NCI-H82 treated with DMSO at 0.1 percent for 48 hours (cell line): ENCODE measurements around the gene ACKR3.

Experiments used
- DNase-seq: peaks from one replicate; lab custom pipeline; 2025; ENCODE audit not compliant: unreplicated experiment; lab: John Stamatoyannopoulos, UW

The ACKR3 gene

DNA sequence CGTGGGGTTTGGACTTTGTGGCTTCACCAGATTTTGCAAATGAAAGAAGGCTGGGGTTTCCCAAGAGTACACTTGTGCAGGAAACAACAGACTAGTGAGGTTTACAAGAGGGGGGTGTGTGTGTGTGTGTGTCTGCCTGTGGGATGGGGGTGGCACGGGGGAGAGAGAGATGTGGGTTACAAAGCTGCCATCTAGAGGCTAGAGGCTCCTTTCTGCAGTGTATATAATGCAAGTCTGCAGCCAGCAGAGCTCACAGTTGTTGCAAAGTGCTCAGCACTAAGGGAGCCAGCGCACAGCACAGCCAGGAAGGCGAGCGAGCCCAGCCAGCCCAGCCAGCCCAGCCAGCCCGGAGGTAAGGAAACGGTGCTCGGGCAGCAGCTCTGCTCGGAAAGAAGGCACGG is at the start of gene ACKR3:
ACKR3 (plus strand) TSS at position 253 of the 401 bp plus-strand sequence. CDS start 10,641 bp downstream, outside the sequence.
- no peak for DNase-seq

DNA sequence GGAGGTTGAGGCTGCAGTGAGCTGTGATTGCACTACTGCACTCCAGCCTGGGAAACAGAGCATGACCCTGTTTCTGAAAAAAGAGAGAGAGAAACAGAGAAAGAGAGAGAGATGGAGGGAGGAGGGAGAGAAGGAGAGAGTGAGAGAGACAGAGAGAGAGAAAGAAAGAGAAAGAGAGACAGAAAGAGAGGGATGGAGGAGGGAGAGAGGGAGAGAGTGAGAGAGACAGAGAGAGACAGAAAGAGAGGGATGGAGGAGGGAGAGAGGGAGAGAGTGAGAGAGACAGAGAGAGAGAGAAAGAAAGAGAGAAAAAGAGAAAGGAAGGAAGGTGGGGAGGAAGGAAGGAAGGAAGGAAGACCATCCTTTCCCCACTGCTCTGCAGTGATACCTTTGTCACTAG is 48.1 kb upstream of the ACKR3 start:
- no peak for DNase-seq

DNA sequence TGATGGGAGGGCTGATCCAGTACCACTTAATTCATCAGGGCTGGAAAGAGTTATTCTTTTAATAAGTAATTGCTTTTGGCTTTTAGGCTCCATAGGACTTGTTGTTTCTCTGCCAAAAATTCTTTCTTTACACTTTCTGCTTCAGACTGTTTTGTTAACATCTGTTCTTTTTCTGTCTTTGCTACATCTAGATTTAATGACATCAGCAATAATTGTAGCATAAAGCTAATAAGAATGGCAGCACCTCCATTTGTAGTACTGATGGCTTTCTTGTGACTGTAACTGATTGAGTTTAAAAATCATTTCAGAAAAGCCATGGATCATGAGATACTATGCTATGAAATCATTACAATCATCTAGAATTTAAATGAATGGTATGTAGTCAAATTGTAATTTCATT is 46.4 kb upstream of the ACKR3 start:
- no peak for DNase-seq

DNA sequence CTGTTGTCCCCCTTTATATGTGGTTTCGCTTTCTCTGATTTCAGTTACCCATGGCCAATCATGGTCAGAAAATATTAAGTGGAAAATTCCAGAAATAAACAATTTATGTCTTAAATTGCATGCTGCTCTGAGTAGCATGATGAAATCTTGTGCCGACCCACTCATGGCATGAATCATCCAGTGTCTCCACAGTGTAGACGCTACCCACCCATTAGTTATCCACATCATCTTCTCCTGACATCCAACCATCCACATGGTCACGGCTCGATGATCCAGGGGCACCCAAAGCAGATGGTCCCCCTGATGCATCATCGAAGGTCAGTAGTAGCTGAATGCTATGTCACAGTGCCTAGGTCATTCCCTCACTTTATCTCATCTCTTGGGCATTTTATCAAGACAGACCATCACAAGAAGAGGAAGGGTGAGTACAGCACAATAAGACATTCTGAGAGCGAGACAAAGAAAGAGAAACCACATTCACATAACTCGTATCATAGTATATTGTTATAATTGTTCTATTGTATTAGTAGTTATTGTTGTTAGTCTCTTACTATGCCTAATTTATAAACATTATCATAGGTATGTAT is 44.1 kb upstream of the ACKR3 start:
- DNase-seq, result no peak

DNA sequence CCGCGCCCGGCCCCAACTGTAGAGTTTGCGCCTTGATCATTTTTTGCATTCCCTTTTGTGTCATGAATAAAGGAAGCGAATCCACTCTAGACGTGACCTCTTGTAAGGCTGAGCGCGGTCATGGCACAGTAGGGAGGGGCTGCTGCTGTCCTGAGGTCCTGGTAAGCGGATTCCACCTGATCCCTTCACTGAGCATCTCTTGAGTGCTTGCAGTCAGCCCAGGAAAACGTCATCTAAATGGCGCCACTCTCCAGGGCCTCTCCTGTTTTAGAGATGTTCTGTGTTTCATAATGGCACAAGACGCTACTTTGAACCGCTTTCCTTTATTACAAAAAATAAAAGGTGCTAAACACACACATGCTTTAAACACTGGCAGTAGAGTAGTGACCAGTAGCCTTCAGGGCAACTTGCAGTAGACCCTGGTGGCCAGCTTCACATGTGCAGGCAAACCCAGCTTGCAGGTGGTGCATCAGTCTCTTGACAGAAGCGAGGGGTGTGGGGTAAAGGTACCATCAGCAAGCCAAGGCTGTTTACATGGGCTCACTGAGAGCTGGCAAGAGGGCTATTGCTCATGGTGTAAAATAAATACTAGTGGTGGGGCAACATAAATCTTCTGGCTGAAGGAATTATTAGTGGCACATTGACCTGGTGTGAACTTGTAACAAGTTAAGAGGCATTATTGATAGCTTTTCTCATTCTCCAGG is 43.0 kb upstream of the ACKR3 start:
- no peak for DNase-seq

DNA sequence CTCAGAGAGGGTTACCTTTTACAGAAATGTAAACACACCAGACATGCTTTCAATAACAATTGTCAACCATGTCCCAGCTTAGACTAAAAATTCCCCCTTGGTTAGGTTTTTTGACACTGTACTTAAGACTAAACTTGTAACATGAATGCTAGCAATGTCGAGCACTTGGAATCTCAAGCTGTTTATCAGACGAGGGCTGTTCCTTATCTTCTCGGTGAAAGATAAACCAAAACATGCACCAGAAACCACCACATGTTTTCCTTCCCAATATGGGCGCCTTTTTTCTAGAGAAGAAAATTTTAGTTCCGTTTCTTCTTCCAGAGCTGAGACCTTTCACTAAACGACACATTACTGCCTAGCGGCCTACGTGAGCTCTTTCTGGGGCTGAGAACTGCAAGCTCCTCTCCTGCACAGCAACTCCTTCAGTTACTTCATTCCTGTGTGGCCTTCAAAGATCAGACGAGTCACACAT is 42.4 kb upstream of the ACKR3 start:
- DNase-seq, result no peak

DNA sequence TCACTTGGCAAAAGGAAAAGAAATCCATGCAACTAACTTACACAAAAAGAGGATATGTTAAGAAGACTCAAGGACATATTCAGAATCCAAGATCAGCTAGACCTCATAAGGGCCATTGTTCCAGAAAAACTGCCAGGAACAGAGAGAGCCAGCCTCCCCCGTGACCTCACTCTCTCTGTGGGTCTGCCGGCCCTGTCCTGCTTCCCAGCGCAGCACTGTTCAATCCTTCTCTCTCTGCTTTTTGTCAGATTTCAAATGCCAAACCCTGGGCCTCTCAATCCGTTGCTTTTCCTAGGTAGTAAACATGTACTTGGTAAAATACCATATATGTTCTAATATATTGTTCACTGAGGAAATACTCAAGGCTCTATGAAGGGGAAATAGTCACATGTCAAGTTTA is 40.0 kb upstream of the ACKR3 start:
- no peak for DNase-seq

DNA sequence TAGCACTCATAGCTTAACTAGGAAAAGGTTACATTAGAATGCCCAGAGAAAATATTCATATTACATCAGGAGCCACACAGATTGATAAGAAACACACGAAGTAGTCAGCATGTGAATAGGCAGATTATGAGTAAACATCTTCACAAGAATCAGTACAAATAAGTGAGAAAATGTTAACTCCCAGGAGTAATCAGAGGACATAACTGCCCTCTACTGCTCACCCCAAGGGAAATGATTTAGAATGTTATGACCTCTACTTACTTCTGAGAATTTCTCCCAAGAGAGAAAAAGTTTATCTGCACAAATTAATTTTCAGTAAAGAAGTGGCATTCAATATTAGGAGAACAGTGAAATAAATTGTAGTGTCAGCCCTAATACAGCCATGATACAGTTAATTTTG is 39.1 kb upstream of the ACKR3 start:
- DNase-seq, result no peak

DNA sequence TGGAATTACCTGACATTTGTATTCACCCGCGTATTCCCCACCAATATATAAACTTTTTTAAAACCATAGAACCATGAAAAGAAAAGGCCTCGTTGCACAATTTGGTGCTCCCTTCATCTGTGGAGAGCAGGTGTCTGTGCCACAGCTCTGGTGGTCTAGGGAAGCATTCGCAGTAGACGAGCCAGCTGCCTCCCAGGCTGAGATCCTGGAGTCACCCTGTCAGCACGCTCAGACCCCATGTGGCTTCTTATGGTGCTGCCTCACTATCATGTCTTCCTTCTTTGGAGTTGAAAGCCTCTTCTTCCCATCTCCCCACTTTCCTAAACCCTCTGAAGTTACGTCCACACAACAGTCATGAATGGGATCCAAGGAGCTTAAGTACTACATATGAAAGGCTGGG is 38.4 kb upstream of the ACKR3 start:
- DNase-seq, result no peak

DNA sequence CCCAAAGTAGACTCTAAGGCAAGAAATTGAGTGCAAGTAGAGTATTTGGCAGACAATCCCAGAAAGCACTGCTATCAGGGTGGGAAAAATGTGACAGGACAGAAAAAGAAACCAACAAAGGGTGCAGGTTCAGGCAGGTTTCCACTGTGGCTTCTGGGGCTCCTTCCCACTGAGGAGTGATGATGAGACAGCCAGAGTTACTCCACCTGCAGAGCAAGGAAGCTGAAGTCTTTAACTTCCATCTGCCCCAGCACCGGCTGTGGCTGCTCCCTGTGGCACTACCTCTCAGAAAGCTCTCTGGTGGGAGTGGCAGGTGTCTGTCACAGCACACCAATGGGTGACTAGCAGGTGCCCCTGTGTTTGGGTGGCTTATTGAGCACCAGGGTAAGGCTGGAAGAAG is 37.6 kb upstream of the ACKR3 start:
- DNase-seq, result no peak

DNA sequence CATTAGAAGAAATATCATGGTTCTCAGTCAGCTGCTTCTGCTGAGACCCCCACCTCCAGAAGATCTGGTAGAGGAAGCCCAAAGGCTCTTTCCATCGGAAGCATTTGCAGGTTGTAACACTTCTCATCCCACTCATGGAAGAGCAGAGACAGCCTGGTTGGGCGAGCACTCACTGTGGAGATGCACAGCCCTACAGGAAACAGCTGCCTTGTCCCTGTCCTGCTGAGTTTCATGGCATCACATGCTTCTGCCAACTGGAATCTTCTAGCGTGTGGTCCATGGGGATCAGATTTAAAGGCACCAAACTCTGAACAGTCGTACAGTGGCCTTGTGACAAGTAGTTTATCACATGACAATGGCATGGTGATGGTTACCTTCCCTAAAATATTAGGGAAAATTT is 36.3 kb upstream of the ACKR3 start:
- no peak for DNase-seq

DNA sequence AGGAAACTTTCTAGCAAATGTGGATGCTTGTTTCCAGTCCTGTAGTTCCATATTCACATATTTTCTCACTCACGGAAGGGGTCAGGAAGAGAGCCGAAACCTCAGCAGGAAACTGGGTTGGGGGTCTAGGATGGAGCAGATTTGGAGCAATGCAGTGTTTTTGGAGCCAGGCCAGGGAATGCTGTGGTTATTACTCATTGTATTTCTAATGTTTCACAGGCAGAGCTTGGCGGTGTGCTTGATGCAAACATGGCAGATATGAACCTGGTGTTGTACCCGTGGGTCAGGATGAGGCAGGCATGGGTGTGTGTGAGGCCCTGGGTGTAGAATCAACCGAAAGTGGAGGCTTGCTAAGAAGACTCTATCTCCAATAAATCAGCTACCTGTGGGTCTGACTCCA is 34.6 kb upstream of the ACKR3 start:
- DNase-seq, result no peak

DNA sequence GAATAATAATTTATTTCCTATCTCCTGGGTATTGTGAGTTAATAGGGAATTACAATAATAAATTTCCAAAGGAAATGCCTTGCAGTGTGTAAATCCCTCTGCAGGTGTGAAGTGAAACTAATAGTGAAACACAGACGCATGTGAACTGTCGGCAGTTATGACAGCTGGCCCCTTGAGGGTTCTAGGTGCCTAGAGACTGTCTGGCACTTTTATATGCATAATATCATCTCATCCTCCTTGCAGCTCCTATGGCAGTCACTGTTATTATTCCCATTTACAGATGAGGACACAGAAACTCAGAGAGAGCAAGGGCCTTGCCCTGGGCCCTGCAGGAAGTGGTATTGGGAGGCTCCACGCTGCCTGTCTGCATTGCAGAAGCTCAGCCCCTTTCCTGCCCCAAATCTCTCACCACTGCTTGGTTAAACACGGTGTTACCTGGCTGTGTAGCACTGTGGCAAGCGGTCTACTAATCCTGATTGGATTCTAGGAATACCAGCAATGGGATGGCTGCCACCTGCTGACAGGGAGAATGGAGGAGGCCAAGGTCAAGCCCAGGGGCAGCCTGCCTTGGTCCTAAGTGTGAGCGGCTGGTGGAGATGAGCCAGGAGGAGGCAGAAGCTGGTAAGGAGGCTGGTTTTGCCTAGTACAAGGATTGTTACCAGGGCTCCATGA is 32.8 kb upstream of the ACKR3 start:
- DNase-seq, result no peak

DNA sequence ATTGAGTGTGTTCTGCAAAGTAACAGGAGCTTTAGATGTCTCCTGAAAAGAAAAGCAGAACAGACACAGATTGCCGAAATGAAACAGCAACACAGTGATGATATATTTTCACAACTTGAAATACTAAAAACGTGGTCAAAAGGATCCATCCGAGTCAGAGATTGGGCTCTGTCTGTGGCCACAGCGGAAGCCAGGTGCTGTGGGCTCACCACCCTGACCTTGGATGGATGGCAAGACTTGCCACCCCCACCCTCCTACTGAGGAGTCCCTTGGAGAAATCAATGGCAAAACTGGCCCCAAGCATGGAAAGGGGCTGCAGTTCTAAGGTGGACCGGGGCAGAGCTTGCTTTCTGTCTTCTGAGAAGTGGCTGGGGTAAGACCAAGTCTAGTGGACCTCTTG is 31.4 kb upstream of the ACKR3 start:
- DNase-seq, result no peak

DNA sequence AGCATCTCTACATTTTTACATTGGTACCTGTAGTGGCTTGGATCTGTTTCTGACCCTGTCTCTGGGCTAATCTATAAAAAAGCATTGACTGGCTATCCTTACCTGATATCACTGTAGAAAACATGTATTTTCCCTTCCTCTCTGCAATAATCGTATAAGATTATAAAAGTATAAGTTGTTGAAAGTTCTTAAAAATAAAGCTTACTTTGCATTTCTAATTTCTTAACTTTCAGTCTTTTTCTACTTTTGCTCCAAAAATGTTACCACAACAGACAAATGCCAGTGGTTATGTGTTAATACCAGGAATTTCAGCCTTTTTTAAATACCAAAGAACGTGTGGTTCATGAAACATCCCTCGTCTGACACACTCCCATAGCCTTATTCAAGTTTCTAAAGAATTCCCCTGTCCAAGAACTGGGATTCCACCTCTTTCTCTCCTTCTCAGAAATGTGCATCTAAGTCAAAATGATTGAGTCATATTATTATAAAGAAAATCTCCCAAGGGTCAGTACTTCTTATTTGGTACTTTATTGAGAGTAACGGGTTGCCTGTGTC is 28.5 kb upstream of the ACKR3 start:
- no peak for DNase-seq

DNA sequence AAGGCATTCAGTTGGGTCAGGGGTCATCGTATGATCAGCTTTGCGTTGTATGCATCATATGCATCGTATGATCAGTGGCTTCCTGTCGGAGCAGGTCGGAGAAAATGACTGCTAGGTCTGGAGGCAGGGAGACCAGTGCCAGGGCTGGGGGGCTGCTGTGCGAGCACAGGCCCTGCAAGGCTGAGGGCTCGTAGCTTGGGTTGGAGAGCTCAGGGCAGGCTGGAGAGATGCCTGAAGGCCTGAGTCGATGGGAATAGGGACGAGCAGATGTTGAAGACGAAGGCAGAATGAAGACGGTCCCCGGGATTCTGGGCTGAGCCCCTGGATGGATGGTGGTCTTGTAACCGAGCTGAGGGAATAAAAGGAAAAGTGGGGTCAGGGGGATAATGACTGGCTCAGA is 25.3 kb upstream of the ACKR3 start:
- DNase-seq, result no peak

DNA sequence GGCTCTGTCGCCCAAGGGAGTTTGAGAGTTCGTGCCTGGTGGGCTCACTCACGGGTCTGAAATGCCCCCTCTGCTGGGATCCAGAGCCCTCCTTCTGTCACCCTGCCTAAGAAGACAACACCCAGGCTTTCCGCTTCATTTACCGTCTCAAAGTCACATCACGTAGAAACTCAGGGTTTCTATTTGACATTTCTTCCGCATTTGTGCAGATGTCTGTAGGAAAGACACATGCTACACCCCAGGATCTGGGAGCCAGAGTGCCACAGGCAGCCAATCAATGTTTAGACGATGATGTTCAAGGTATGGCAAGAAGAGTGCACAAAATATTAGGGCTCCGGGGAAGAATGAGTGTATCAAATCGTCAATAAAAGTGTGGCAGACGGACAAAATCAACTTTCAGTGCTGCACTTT is 24.4 kb upstream of the ACKR3 start:
- no peak for DNase-seq

DNA sequence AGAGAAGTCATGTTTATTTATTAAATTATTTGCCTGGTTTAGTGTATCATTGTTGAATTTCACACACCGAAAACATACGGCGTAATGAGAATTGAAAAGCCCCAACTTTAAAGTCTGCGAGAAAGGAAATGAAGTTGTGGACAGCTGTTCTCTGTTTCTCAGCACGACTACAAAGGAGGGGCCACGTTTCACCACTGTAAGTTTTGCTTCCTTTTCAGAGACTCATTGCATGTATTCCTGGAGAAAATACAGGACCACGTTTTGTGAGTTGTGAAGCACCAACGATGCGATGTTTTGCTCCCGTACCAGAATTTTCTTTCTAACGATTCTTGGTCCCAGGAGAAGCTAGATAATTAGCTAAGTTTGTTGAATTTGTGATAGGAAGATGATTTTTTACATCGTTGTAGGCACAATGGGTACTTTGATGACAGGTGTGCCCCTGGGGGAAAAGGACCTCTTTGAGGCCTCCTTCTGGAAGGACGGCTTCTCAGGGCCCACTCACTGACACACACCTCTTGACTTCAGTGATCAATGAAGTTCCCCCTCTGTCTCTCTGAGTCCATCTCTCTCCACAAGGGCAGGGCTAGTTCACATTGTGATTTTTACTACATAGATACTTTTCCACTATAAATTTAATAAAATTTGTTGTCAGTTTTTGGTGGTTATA is 23.7 kb upstream of the ACKR3 start:
- DNase-seq, result no peak

DNA sequence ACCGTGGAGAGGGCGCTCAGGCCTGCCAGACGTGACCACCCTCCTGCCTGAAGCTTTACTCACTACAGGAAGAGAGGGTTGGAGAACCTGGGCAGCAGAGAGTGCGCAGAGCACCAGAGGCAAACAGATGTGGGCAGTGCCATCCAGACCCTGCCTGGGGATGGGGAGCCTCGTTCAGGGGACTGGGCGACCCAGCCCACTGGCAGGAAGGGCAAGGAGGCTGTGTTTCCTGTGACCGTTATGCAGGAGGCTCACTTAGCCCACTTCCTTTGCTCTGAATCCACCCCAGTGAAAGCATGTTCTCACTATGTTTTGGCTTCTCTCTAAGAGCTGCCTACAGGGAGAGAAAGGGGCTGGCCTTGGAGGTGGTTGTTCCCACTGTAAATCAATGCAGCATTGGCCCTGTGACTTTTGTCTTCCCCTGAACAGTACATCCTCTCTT is 23.0 kb upstream of the ACKR3 start:
- no peak for DNase-seq

DNA sequence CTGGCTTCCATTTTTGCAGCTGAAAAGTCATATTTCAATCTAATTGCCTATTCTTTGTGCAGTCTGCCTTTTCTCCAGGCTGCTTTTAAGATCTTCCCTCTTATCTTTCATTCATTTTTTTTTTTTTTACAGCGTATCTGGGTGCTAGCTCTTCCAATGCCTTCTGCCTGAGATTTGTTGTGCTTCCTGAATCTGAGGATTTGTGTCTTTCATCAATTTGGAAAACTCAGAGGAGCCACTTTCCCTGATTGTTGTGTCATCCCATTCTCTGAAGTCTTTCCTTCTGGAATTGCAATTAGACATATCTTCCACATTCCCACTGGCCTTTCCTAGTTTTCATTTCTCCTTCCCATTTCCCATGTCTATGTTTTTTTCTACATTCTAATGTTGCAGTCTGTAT is 21.9 kb upstream of the ACKR3 start:
- DNase-seq, result no peak

DNA sequence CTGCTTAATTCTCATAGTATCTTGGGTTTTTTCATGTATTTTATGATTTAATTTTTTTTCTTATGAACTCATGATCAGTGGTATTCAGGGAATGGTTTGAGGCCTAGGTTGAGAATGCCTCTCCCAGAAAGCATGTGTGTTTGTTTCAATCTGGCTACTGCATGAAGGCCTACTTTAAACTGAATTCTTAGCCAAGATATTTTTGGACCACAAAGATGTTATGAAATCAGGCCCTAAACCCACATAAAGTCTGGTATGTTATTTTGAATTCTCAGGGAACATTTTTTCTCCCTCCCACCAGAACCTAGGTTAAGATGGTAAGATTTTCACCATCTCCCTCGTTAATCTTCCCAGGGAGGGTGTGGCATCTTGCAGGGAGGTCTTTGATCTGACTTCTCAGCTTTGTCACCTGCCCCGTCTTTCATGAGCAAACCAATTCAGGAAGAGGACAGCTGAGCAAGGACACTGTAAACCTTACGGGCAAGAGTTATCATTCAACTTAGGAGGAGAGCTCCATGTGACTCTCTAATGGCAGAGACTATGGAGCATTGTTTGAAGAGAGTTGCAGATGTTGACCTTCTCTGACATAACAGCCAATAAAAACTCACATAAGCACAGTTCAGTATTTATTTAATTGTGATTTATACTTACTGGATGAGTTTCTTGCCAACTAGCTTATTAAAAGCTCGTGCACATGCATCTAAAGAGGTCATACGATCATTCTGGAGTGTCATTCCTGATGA is 21.3 kb upstream of the ACKR3 start:
- DNase-seq, result no peak
